ENCODE data around the gene SBF2.
A peak's percentile ranks its signal among the peaks of the same experiment; 100 is the strongest.

DNA sequence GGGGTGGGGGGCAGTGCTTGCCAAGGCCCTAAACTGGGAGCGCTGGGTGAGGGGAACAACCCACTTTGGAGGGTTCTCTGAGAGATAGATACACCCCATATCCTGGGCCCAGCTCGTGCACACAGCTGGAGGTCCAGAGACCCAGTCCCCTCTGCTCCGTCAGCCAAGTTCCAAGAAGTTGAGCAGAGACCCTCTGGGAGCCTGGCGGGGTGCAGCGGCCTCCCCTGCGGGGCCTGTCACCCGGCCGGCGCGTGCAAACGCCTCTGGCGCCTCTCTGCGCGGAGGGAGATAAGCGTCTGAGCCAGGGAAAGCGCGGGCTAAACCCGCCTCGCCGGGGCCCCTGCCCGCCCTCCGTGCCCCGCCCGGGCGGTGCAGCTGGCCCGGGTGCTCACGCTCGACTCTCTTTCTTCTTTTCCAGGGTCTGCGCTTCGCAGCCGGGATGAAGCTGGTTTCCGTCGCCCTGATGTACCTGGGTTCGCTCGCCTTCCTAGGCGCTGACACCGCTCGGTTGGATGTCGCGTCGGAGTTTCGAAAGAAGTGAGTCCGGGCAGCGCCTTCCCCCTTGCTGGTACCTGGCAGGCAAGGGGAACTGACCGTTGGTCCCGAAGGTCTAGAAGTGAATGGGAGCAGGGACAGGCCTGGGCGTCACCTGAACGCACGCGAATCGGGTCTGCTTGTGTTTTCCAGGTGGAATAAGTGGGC is 11.4 kb upstream of the SBF2 start:
- TF ChIP-seq, protein P1, sequence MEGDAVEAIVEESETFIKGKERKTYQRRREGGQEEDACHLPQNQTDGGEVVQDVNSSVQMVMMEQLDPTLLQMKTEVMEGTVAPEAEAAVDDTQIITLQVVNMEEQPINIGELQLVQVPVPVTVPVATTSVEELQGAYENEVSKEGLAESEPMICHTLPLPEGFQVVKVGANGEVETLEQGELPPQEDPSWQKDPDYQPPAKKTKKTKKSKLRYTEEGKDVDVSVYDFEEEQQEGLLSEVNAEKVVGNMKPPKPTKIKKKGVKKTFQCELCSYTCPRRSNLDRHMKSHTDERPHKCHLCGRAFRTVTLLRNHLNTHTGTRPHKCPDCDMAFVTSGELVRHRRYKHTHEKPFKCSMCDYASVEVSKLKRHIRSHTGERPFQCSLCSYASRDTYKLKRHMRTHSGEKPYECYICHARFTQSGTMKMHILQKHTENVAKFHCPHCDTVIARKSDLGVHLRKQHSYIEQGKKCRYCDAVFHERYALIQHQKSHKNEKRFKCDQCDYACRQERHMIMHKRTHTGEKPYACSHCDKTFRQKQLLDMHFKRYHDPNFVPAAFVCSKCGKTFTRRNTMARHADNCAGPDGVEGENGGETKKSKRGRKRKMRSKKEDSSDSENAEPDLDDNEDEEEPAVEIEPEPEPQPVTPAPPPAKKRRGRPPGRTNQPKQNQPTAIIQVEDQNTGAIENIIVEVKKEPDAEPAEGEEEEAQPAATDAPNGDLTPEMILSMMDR (IDR thresholded peaks at IDR 0.05): no peak
- TF ChIP-seq POLR2A (IDR thresholded peaks at IDR 0.05): peak in 1 of 2 donors; percentile 3
- no peak for TF ChIP-seq EP300 (IDR thresholded peaks at IDR 0.05)
